Transverse colon (tissue), 4 donors: ENCODE results near the gene SLC13A1. TPM values are rescaled to one million over a fixed set of nuclear protein-coding genes. Genes with fewer than 3 reads are reported as not detected.

Source experiments
- DNase-seq: peaks from one replicate; pipeline ENCODE4 v3.0.0-alpha.2; 2019
- H3K27ac ChIP-seq, 4 donors: fragments of 200-600 bp; sonication (generic); 2 replicates each; pipeline ENCODE4 v1.5.1; 2016 to 2018; ENCODE audit warnings: inconsistent platforms in 4 of 4
- H3K27me3 ChIP-seq: fragments of 200-600 bp; sonication (generic); 2 replicates; pipeline ENCODE4 v1.5.1; 2017; ENCODE audit warnings: inconsistent platforms
- H3K36me3 ChIP-seq, 4 donors: fragments of 200-600 bp; sonication (generic); 2 replicates each; pipeline ENCODE4 v1.5.1; 2017 to 2019; ENCODE audit warnings: inconsistent platforms in 4 of 4
- H3K4me1 ChIP-seq, 4 donors: fragments of 200-600 bp; sonication (generic); 2 replicates each; pipeline ENCODE4 v1.5.1; 2017 to 2020; ENCODE audit warnings: inconsistent platforms in 4 of 4
- H3K4me3 ChIP-seq, 4 donors: fragments of 200-600 bp; sonication (generic); 1 replicate in 1 of 4; 2 replicates in 3 of 4; pipeline versions ENCODE4 v1.5.1 to v1.6.1; 2017 to 2019; ENCODE audit warnings: inconsistent platforms in 4 of 4
- H3K9me3 ChIP-seq, 2 donors: fragments of 200-600 bp; sonication (generic); 2 replicates each; pipeline ENCODE4 v1.5.1; 2017 to 2019; ENCODE audit warnings: inconsistent platforms in 2 of 2
- EP300 ChIP-seq: sonication (generic); formaldehyde crosslinking; IDR thresholded peaks from one replicate; pipeline ENCODE4 v1.6.1; 2017; ENCODE audit warnings: antibody characterized with exemption, low read depth
- POLR2A ChIP-seq: fragments of 450-650 bp; IDR thresholded peaks from one replicate; pipeline ENCODE4 v1.6.1; 2016; ENCODE audit warnings: antibody characterized with exemption, mild to moderate bottlenecking, moderate library complexity
- POLR2AphosphoS5 ChIP-seq, 3 donors: sonication (generic); formaldehyde crosslinking; IDR thresholded peaks; one replicate each; pipeline ENCODE4 v1.6.1; 2016; ENCODE audit warnings: antibody characterized with exemption in 3 of 3
- WGBS, 2 donors: methylation state at CpG; one replicate each; pipeline ENCODE4 v1.1.5; 2018; ENCODE audit warnings: low coverage in 1 of 2; 5-methylcytosine and 5-hydroxymethylcytosine counted together
- in situ Hi-C, 4 donors: fragments of 200-750 bp; cut with MboI; loops; one replicate each; pipeline versions ENCODE4 v1.15.0 to v1.15.1; 2017; ENCODE audit warnings: low sequenced_read_pairs in 3 of 4, low pct_ligation_motif_present in 1 of 4, low pct_unique_long_range_greater_than_20kb in 1 of 4
- intact Hi-C: fragments of 100-400 bp; cut with DNase I; formaldehyde crosslinking; loops from one replicate; pipeline ENCODE4 v1.15.1; 2023; ENCODE audit warnings: low total_unique reads
- total RNA-seq, 4 donors: library from RNA; depleted of rRNA; stranded (reverse); fragments of >200 nt; gene quantifications; one replicate each; pipeline ENCODE4 v1.1.0, GENCODE V29; 2016
- TF ChIP-seq, protein P1 (sequence below), 5 experiments: fragments of 200-600 bp in 3 of 5; fragments of 450-650 bp in 2 of 5; sonication (generic) in 3 of 5; IDR thresholded peaks; 1 replicate in 2 of 5; 2 replicates in 3 of 5; pipeline ENCODE4 v1.5.1; 2016 to 2017; ENCODE audit warnings: antibody characterized with exemption in 5 of 5, inconsistent platforms in 3 of 5, mild to moderate bottlenecking in 2 of 5, moderate library complexity in 1 of 5

The SLC13A1 gene
- total RNA-seq, 4 donors from 2014 or later, result 2.1 to 7.5 TPM; not detected in 2

DNA sequence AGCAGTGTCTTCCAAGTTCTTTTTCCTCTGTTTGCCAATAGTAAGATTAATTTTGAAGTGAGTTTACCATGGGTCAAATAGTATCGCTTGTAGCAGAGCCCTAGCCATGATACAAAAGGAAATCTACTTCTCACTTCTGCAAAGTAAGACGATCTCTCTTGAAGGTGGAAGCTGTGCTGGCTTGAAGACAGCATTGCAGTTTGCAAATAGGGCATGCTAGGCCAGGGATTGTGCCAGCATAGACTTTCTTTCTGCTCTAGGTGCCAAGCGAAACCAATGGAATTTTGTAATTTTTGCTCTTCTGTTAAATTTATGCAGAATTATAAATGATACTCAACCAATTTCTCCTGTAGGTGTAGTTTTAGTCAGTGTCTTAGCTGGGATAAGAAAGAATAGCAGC lies 74.5 kb downstream of the SLC13A1 start:
- in situ Hi-C loops, result no loop called here
- no peaks in the 10 kb centered on the region for H3K4me1 ChIP-seq
- TF ChIP-seq POLR2AphosphoS5 (IDR thresholded peaks at IDR 0.05) (no peak), POLR2A (no peak), EP300 (no peak)
- TF ChIP-seq, protein P1, sequence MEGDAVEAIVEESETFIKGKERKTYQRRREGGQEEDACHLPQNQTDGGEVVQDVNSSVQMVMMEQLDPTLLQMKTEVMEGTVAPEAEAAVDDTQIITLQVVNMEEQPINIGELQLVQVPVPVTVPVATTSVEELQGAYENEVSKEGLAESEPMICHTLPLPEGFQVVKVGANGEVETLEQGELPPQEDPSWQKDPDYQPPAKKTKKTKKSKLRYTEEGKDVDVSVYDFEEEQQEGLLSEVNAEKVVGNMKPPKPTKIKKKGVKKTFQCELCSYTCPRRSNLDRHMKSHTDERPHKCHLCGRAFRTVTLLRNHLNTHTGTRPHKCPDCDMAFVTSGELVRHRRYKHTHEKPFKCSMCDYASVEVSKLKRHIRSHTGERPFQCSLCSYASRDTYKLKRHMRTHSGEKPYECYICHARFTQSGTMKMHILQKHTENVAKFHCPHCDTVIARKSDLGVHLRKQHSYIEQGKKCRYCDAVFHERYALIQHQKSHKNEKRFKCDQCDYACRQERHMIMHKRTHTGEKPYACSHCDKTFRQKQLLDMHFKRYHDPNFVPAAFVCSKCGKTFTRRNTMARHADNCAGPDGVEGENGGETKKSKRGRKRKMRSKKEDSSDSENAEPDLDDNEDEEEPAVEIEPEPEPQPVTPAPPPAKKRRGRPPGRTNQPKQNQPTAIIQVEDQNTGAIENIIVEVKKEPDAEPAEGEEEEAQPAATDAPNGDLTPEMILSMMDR (IDR thresholded peaks at IDR 0.05), result no peak
- intact Hi-C loops, result no loop called here
- no peak overlapping the region for H3K4me3 ChIP-seq
- no peak for DNase-seq
- no peaks in the 10 kb centered on the region for H3K27me3 ChIP-seq
- WGBS, 2 donors, result 74 to 83% methylated on average over 2 to 3 of the region's 3 CpGs
- no peaks in the 10 kb centered on the region for H3K36me3 ChIP-seq
- no peaks in the 10 kb centered on the region for H3K9me3 ChIP-seq
- H3K27ac ChIP-seq, result no peak overlapping the region

DNA sequence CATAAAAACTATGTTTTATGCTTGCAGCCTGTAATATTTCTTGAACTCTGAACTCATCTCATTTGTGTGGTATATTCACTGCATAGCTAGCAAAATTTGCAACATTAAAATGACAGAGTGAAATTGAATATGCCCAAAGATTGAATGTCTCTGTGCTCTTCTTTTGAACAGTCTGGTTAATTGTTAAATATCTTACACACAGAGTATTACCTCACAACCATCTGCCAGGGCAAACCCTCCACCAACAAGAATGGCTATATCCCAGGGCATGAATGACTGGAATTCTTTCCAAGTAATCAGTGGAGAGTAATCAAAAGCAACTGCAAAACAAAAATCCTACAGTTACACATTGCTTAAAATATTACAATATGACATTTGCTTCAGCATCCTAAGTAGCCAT lies 76.9 kb downstream of the SLC13A1 start:
- H3K4me1 ChIP-seq, result no peaks in the 10 kb centered on the region
- no peaks in the 10 kb centered on the region for H3K36me3 ChIP-seq
- TF ChIP-seq EP300 (no peak), POLR2A (no peak), POLR2AphosphoS5 (IDR thresholded peaks at IDR 0.05) (no peak)
- TF ChIP-seq, protein P1 (IDR thresholded peaks at IDR 0.05), result no peak
- intact Hi-C loops (no loop called here), in situ Hi-C loops (no loop called here)
- H3K4me3 ChIP-seq, result no peak overlapping the region
- no peaks in the 10 kb centered on the region for H3K9me3 ChIP-seq
- H3K27ac ChIP-seq, result no peak overlapping the region
- no peaks in the 10 kb centered on the region for H3K27me3 ChIP-seq
- no peak for DNase-seq

DNA sequence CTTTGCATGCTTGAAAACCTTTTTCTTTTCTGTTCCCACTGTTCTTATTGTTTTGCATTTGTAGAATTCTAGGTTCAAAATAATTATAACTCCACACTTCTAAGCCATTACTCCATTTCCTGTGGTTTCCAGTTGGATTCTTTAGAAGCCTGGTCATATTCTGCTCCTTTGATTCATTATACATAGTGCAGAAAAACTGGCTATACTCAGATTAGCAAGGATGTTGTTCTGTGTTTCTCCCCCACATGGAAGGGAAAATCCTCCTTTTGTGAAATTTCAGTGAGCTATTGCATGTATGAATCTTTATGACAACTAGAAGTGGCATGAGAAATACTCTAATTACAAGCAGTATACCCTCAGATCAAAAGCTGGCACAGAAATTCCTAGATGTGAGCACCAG lies 79.5 kb downstream of the SLC13A1 start:
- Histone ChIP-seq H3K4me3 (no peak overlapping the region), H3K27me3 (no peaks in the 10 kb centered on the region), H3K36me3 (no peaks in the 10 kb centered on the region), H3K27ac (no peak overlapping the region), H3K9me3 (no peaks in the 10 kb centered on the region), H3K4me1 (no peaks in the 10 kb centered on the region)
- TF ChIP-seq POLR2A (no peak), POLR2AphosphoS5 (IDR thresholded peaks at IDR 0.05) (no peak), EP300 (no peak)
- TF ChIP-seq, protein P1 (IDR thresholded peaks at IDR 0.05), result no peak
- DNase-seq, result no peak
- in situ Hi-C loops (no loop called here), intact Hi-C loops (no loop called here)

DNA sequence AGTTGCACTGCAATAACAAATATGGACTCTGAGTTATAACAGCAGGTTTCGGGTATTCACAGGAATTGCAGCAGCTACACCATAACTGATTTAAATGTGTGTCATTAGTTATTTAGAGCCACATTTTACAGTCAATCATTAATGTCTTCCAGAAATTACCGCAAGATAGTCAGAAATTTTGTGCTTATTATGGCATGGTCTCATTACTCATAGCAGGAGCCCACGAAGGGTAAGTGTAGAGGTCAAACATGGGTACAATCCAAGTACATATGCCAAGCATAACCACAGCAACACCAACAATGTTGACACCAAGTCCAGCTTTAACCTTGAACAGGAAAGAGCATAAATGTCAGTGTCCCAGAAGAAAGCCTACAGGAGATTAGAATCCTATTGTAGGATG lies 84.4 kb downstream of the SLC13A1 start:
- no peak overlapping the region for H3K27ac ChIP-seq
- no peak for DNase-seq
- H3K27me3 ChIP-seq, result no peaks in the 10 kb centered on the region
- in situ Hi-C loops, result no loop called here
- no peaks in the 10 kb centered on the region for H3K4me1 ChIP-seq
- 82 to 94% methylated on average over 3 of the region's 3 CpGs for WGBS, 2 donors
- H3K4me3 ChIP-seq, result no peak overlapping the region
- TF ChIP-seq EP300 (no peak), POLR2AphosphoS5 (IDR thresholded peaks at IDR 0.05) (no peak), POLR2A (no peak)
- TF ChIP-seq, protein P1 (IDR thresholded peaks at IDR 0.05), result no peak
- H3K36me3 ChIP-seq, result no peaks in the 10 kb centered on the region
- H3K9me3 ChIP-seq, result no peaks in the 10 kb centered on the region
- intact Hi-C loops, result no loop called here
